ENCODE data around the gene ARAP3. TPM values are rescaled to one million over a fixed set of nuclear protein-coding genes. Genes with fewer than 3 reads are reported as not detected.

Gene ARAP3
- total RNA-seq, 1 donor, result 2.2 TPM

- Histone ChIP-seq H3K36me3 (ENCODE audit: insufficient read depth, low read length) (no peaks in the 10 kb centered on the region), H3K4me2 (ENCODE audit: insufficient read depth, low read length) (no peak overlapping the region), H3K27ac (ENCODE audit: low read depth, low read length) (no peak overlapping the region), H3K9me3 (ENCODE audit: low read depth, low read length) (no peaks in the 10 kb centered on the region), H2AFZ (ENCODE audit: low read length) (no peak overlapping the region), H4K20me1 (ENCODE audit: insufficient read depth, low read length) (no peaks in the 10 kb centered on the region), H3K27me3 (ENCODE audit: insufficient read depth, low read length) (peaks cover 24% of the 10 kb centered on the region), H3K4me3 (ENCODE audit: insufficient read depth, low read length) (no peak overlapping the region), H3K79me2 (ENCODE audit: insufficient read depth, low read length) (no peaks in the 10 kb centered on the region), H3K4me1 (ENCODE audit: insufficient read depth, low read length) (no peaks in the 10 kb centered on the region)
- DNase-seq (ENCODE audit: insufficient read length, low spot score, missing footprints), result no peak
- no peak for TF ChIP-seq CTCF (IDR thresholded peaks at IDR 0.05; ENCODE audit: extremely low read depth, low read depth, low read length)
Measured at GRCh38 chr5:141709699-141710267, 27.8 kb upstream of the ARAP3 start.

- no peaks in the 10 kb centered on the region for H4K20me1 ChIP-seq (ENCODE audit: insufficient read depth, low read length)
- H3K36me3 ChIP-seq (ENCODE audit: insufficient read depth, low read length), result no peaks in the 10 kb centered on the region
- no peak overlapping the region for H3K4me2 ChIP-seq (ENCODE audit: insufficient read depth, low read length)
- no peak for TF ChIP-seq CTCF (IDR thresholded peaks at IDR 0.05; ENCODE audit: extremely low read depth, low read depth, low read length)
- DNase-seq (ENCODE audit: insufficient read length, low spot score, missing footprints), result no peak
- H3K27ac ChIP-seq (ENCODE audit: low read depth, low read length), result no peak overlapping the region
- no peaks in the 10 kb centered on the region for H3K79me2 ChIP-seq (ENCODE audit: insufficient read depth, low read length)
- peaks cover 3% of the 10 kb centered on the region for H3K4me1 ChIP-seq (ENCODE audit: insufficient read depth, low read length)
- H3K9me3 ChIP-seq (ENCODE audit: low read depth, low read length), result no peaks in the 10 kb centered on the region
- peaks cover 41% of the 10 kb centered on the region for H3K27me3 ChIP-seq (ENCODE audit: insufficient read depth, low read length)
- H3K4me3 ChIP-seq (ENCODE audit: insufficient read depth, low read length), result no peak overlapping the region
- H2AFZ ChIP-seq (ENCODE audit: low read length), result no peak overlapping the region
Measured at GRCh38 chr5:141708016-141708415, 26.0 kb upstream of the ARAP3 start.

- H3K9me3 ChIP-seq (ENCODE audit: low read depth, low read length), result no peaks in the 10 kb centered on the region
- H3K79me2 ChIP-seq (ENCODE audit: insufficient read depth, low read length), result no peaks in the 10 kb centered on the region
- H3K27me3 ChIP-seq (ENCODE audit: insufficient read depth, low read length), result peaks cover 46% of the 10 kb centered on the region
- DNase-seq (ENCODE audit: insufficient read length, low spot score, missing footprints), result no peak
- no peak overlapping the region for H3K4me2 ChIP-seq (ENCODE audit: insufficient read depth, low read length)
- H3K4me1 ChIP-seq (ENCODE audit: insufficient read depth, low read length), result peaks cover 8% of the 10 kb centered on the region
- H3K36me3 ChIP-seq (ENCODE audit: insufficient read depth, low read length), result no peaks in the 10 kb centered on the region
- TF ChIP-seq CTCF (IDR thresholded peaks at IDR 0.05; ENCODE audit: extremely low read depth, low read depth, low read length), result no peak
- no peak overlapping the region for H3K4me3 ChIP-seq (ENCODE audit: insufficient read depth, low read length)
- no peak overlapping the region for H2AFZ ChIP-seq (ENCODE audit: low read length)
- H3K27ac ChIP-seq (ENCODE audit: low read depth, low read length), result no peak overlapping the region
- H4K20me1 ChIP-seq (ENCODE audit: insufficient read depth, low read length), result no peaks in the 10 kb centered on the region
Measured at GRCh38 chr5:141707510-141707909, 25.5 kb upstream of the ARAP3 start.

- no peak for DNase-seq (ENCODE audit: insufficient read length, low spot score, missing footprints)
- no peak for TF ChIP-seq CTCF (IDR thresholded peaks at IDR 0.05; ENCODE audit: extremely low read depth, low read depth, low read length)
- Histone ChIP-seq H3K9me3 (ENCODE audit: low read depth, low read length) (no peaks in the 10 kb centered on the region), H3K36me3 (ENCODE audit: insufficient read depth, low read length) (no peaks in the 10 kb centered on the region), H3K4me1 (ENCODE audit: insufficient read depth, low read length) (peaks cover 16% of the 10 kb centered on the region), H2AFZ (ENCODE audit: low read length) (no peak overlapping the region), H3K27me3 (ENCODE audit: insufficient read depth, low read length) (peaks cover 57% of the 10 kb centered on the region), H3K4me2 (ENCODE audit: insufficient read depth, low read length) (no peak overlapping the region), H3K4me3 (ENCODE audit: insufficient read depth, low read length) (no peak overlapping the region), H3K27ac (ENCODE audit: low read depth, low read length) (no peak overlapping the region), H4K20me1 (ENCODE audit: insufficient read depth, low read length) (no peaks in the 10 kb centered on the region), H3K79me2 (ENCODE audit: insufficient read depth, low read length) (no peaks in the 10 kb centered on the region)
Measured at GRCh38 chr5:141706121-141706520, 24.1 kb upstream of the ARAP3 start.
